Muscle of leg (tissue), 16 donors: ENCODE data around the gene CEP350. TPM values are rescaled to one million over a fixed set of nuclear protein-coding genes. Genes with fewer than 3 reads are reported as not detected.

Source experiments
- DNase-seq: peaks from one replicate; pipeline ENCODE4 v3.0.0; 2013
- H3K27ac ChIP-seq: one replicate; pipeline ENCODE4 v1.5.1; 2013; ENCODE audit warnings: mild to moderate bottlenecking, low read length, control low read depth
- H3K27me3 ChIP-seq: one replicate; pipeline ENCODE4 v1.6.1; 2013; ENCODE audit warnings: low read length; ENCODE audit not compliant: control insufficient read depth, insufficient read depth
- H3K36me3 ChIP-seq: one replicate; pipeline ENCODE4 v1.6.1; 2013; ENCODE audit warnings: low read length; ENCODE audit not compliant: control insufficient read depth, insufficient read depth
- H3K4me1 ChIP-seq: one replicate; pipeline ENCODE4 v1.6.1; 2013; ENCODE audit warnings: low read length; ENCODE audit not compliant: control insufficient read depth, insufficient read depth
- H3K4me3 ChIP-seq: one replicate; pipeline ENCODE4 v1.5.1; 2013; ENCODE audit warnings: low read length, control low read depth
- H3K9me3 ChIP-seq: replicated peaks from 2 replicates; pipeline ENCODE4 v1.6.1; 2013; ENCODE audit warnings: low read depth, low read length; ENCODE audit not compliant: control insufficient read depth
- WGBS: methylation state at CpG from one replicate; pipeline ENCODE4 v1.1.5; 2013; ENCODE audit warnings: missing lambda C conversion rate; ENCODE audit not compliant: insufficient coverage; 5-methylcytosine and 5-hydroxymethylcytosine counted together
- long read RNA-seq, 11 donors: transcript quantifications; one replicate each; lab custom pipeline, GENCODE V29; 2026
- polyA plus RNA-seq, 8 donors: library from polyadenylated mRNA; unstranded; fragments of 120-200 nt; gene quantifications; one replicate each; pipeline versions ENCODE4 v1.2.1 to v1.2.3, GENCODE V29; 2013; ENCODE audit warnings: inconsistent platforms in 1 of 8, low replicate concordance in 1 of 8; ENCODE audit not compliant: insufficient read length in 8 of 8, insufficient read depth in 1 of 8
- total RNA-seq: library from RNA; stranded (reverse); fragments of 120-200 nt; gene quantifications from one replicate; pipeline ENCODE4 v1.2.4, GENCODE V29; 2013

The CEP350 gene
- total RNA-seq (59.3 TPM), polyA plus RNA-seq (10 to 100 TPM; 15.8 to 34.3 (median 28.2) TPM)
- long read RNA-seq, donor 1 = 0 reads
- long read RNA-seq, donor 2 = 0 reads
- long read RNA-seq, donor 3 = 0 reads
- long read RNA-seq, donor 4, partial matches to known transcripts = 0 of 1 reads
- long read RNA-seq, donor 4, other reads (novel, unspliced or antisense) = 0 of 1 reads
- long read RNA-seq, donor 5, partial matches to known transcripts = 14 of 14 reads
- long read RNA-seq, donor 5, other reads (novel, unspliced or antisense) = 0 of 14 reads
- long read RNA-seq, donor 6 = 0 reads
- long read RNA-seq, donor 7 = 0 reads
- long read RNA-seq, donor 8 = 0 reads
- long read RNA-seq, donor 9 = 0 reads
- long read RNA-seq, donor 10, partial matches to known transcripts = 5 of 6 reads
- long read RNA-seq, donor 10, other reads (novel, unspliced or antisense) = 0 of 6 reads
- long read RNA-seq, donor 11 = 0 reads

- peak within 1 kb of the TSS; percentile 98 for H3K27ac ChIP-seq
- no peaks in the 10 kb centered on the region for H3K9me3 ChIP-seq
- under 1% methylated on average over 72 of the region's 72 CpGs for WGBS
- peaks cover 5% of the 10 kb centered on the region for H3K4me1 ChIP-seq
- DNase-seq = peak; percentile 100
- no peaks in the 10 kb centered on the region for H3K27me3 ChIP-seq
- H3K4me3 ChIP-seq = peak within 1 kb of the TSS; percentile 94
- no peaks in the 10 kb centered on the region for H3K36me3 ChIP-seq
Measured at GRCh38 chr1:179954493-179955286, at the start of gene CEP350. CEP350 (plus strand) TSS chr1:179954810; CDS start chr1:179986182, 31,372 bp downstream.

GRCh38 chr1:179910934-179911333 lies 43.7 kb upstream of the CEP350 start:
- Histone ChIP-seq H3K27me3 (no peaks in the 10 kb centered on the region), H3K36me3 (peaks cover 21% of the 10 kb centered on the region), H3K27ac (no peak overlapping the region), H3K4me1 (no peaks in the 10 kb centered on the region), H3K9me3 (no peaks in the 10 kb centered on the region), H3K4me3 (no peak overlapping the region)
- WGBS = no CpG with 5 or more reads among the region's 1 CpG
- DNase-seq = no peak

- no peaks in the 10 kb centered on the region for H3K27me3 ChIP-seq
- no peak overlapping the region for H3K4me3 ChIP-seq
Measured at GRCh38 chr1:179911812-179912211, 42.8 kb upstream of the CEP350 start.

GRCh38 chr1:179917601-179918429 lies 36.8 kb upstream of the CEP350 start:
- Histone ChIP-seq H3K4me3 (no peak overlapping the region), H3K27me3 (no peaks in the 10 kb centered on the region), H3K27ac (no peak overlapping the region), H3K9me3 (no peaks in the 10 kb centered on the region), H3K36me3 (peaks cover 26% of the 10 kb centered on the region), H3K4me1 (no peaks in the 10 kb centered on the region)
- no peak for DNase-seq
- WGBS = 95% methylated on average over 4 of the region's 10 CpGs

More at GRCh38 chr1:179911812-179912211, 42.8 kb upstream of the CEP350 start:
- WGBS = no CpG with 5 or more reads among the region's 3 CpGs
- Histone ChIP-seq H3K9me3 (no peaks in the 10 kb centered on the region), H3K27ac (no peak overlapping the region), H3K36me3 (peaks cover 23% of the 10 kb centered on the region), H3K4me1 (no peaks in the 10 kb centered on the region)
- no peak for DNase-seq

- no peaks in the 10 kb centered on the region for H3K4me1 ChIP-seq
- H3K9me3 ChIP-seq = no peaks in the 10 kb centered on the region
- 56% methylated on average over 1 of the region's 1 CpG for WGBS
- DNase-seq = no peak
- no peaks in the 10 kb centered on the region for H3K27me3 ChIP-seq
- H3K27ac ChIP-seq = no peak overlapping the region
- peaks cover 17% of the 10 kb centered on the region for H3K36me3 ChIP-seq
- no peak overlapping the region for H3K4me3 ChIP-seq
Measured at GRCh38 chr1:179921472-179921871, 33.1 kb upstream of the CEP350 start.

- Histone ChIP-seq H3K27me3 (no peaks in the 10 kb centered on the region), H3K4me1 (no peaks in the 10 kb centered on the region), H3K4me3 (no peak overlapping the region), H3K36me3 (peaks cover 16% of the 10 kb centered on the region), H3K9me3 (no peaks in the 10 kb centered on the region), H3K27ac (no peak overlapping the region)
- no peak for DNase-seq
- WGBS = 60% methylated on average over 1 of the region's 8 CpGs
Measured at GRCh38 chr1:179921981-179922872, 32.4 kb upstream of the CEP350 start.

GRCh38 chr1:179923029-179923428 lies 31.6 kb upstream of the CEP350 start:
- peaks cover 8% of the 10 kb centered on the region for H3K36me3 ChIP-seq
- H3K27me3 ChIP-seq = no peaks in the 10 kb centered on the region
- H3K4me3 ChIP-seq = no peak overlapping the region
- no peak overlapping the region for H3K27ac ChIP-seq
- H3K9me3 ChIP-seq = no peaks in the 10 kb centered on the region
- DNase-seq = no peak
- no peaks in the 10 kb centered on the region for H3K4me1 ChIP-seq

GRCh38 chr1:179924268-179924667 lies 30.3 kb upstream of the CEP350 start:
- WGBS = no CpG with 5 or more reads among the region's 1 CpG

GRCh38 chr1:179925302-179925701 lies 29.3 kb upstream of the CEP350 start:
- H3K27me3 ChIP-seq = no peaks in the 10 kb centered on the region
- H3K4me3 ChIP-seq = no peak overlapping the region
- peaks cover 2% of the 10 kb centered on the region for H3K36me3 ChIP-seq
- DNase-seq = no peak
- WGBS = no CpG with 5 or more reads among the region's 5 CpGs
- H3K4me1 ChIP-seq = no peaks in the 10 kb centered on the region
- H3K27ac ChIP-seq = no peak overlapping the region
- H3K9me3 ChIP-seq = no peaks in the 10 kb centered on the region

More at GRCh38 chr1:179924268-179924667, 30.3 kb upstream of the CEP350 start:
- Histone ChIP-seq H3K36me3 (peaks cover 3% of the 10 kb centered on the region), H3K27ac (no peak overlapping the region), H3K9me3 (no peaks in the 10 kb centered on the region), H3K4me3 (no peak overlapping the region), H3K27me3 (no peaks in the 10 kb centered on the region), H3K4me1 (no peaks in the 10 kb centered on the region)
- DNase-seq = no peak
